Activated naive CD4-positive, alpha-beta T cell treated with anti-CD3 and anti-CD28 coated beads, Interleukin-2, amount 10 ng/mL, durations not matched to agents 7 days and 5 days (primary cell): ENCODE results near the gene FRMD8.
"Not testable (repeated sequence)": the region's sequence is repeated elsewhere in the genome, so short reads cannot be mapped to it uniquely, and the experiment has no call there.

Experiments
- CTCF ChIA-PET: fragments of 350-600 bp; sonication (Branson Sonifier 250); formaldehyde crosslinking; loops from one replicate; lab custom pipeline; 2021; ENCODE audit warnings: antibody characterized with exemption; lab: Charles Lee
- DNase-seq: peaks from one replicate; pipeline ENCODE4 v3.0.0-alpha.2; 2020
- H3K27ac Mint-ChIP-seq: one replicate; pipeline ENCODE4 v1.8.0; 2021; ENCODE audit warnings: mild to moderate bottlenecking, moderate library complexity, mixed read lengths
- H3K27me3 Mint-ChIP-seq: one replicate; pipeline ENCODE4 v1.8.0; 2021; ENCODE audit warnings: mild to moderate bottlenecking, mixed read lengths
- H3K36me3 Mint-ChIP-seq: one replicate; pipeline ENCODE4 v1.8.0; 2021; ENCODE audit warnings: mixed read lengths
- H3K4me1 Mint-ChIP-seq: one replicate; pipeline ENCODE4 v1.8.0; 2021; ENCODE audit warnings: mixed read lengths
- H3K4me3 Mint-ChIP-seq: one replicate; pipeline ENCODE4 v1.8.0; 2021; ENCODE audit warnings: mild to moderate bottlenecking, moderate library complexity, mixed read lengths
- H3K9me3 Mint-ChIP-seq: one replicate; pipeline ENCODE4 v1.8.0; 2021; ENCODE audit warnings: mixed read lengths

Gene FRMD8

GRCh38 chr11:65438257-65439151 is 52.1 kb downstream of the FRMD8 start:
- CTCF ChIA-PET: no interaction called here
- no peak for DNase-seq
- Mint-ChIP-seq H3K27ac (peak overlapping the region; percentile 51), H3K4me3 (no peak overlapping the region), H3K4me1 (peaks cover 85% of the 10 kb centered on the region), H3K9me3 (no peaks in the 10 kb centered on the region), H3K36me3 (peaks cover 66% of the 10 kb centered on the region), H3K27me3 (no peaks in the 10 kb centered on the region)

GRCh38 chr11:65439331-65440181 is 53.1 kb downstream of the FRMD8 start:
- Mint-ChIP-seq H3K4me1 (peaks cover 82% of the 10 kb centered on the region), H3K36me3 (peaks cover 65% of the 10 kb centered on the region), H3K27ac (peak overlapping the region; percentile 91), H3K9me3 (no peaks in the 10 kb centered on the region), H3K27me3 (no peaks in the 10 kb centered on the region), H3K4me3 (no peak overlapping the region)
- CTCF ChIA-PET: no interaction called here
- DNase-seq: no peak

- DNase-seq: no peak
- peaks cover 56% of the 10 kb centered on the region for H3K36me3 Mint-ChIP-seq
- H3K4me3 Mint-ChIP-seq: peak overlapping the region; percentile 41
- peaks cover 72% of the 10 kb centered on the region for H3K4me1 Mint-ChIP-seq
- no peaks in the 10 kb centered on the region for H3K9me3 Mint-ChIP-seq
- CTCF ChIA-PET: no interaction called here
- no peaks in the 10 kb centered on the region for H3K27me3 Mint-ChIP-seq
- peak overlapping the region; percentile 91 for H3K27ac Mint-ChIP-seq
Measured at GRCh38 chr11:65440831-65441499, 54.5 kb downstream of the FRMD8 start.

GRCh38 chr11:65442842-65443331 is 56.5 kb downstream of the FRMD8 start:
- no peak for DNase-seq
- peaks cover 58% of the 10 kb centered on the region for H3K4me1 Mint-ChIP-seq
- no peak overlapping the region for H3K4me3 Mint-ChIP-seq

GRCh38 chr11:65444314-65445051 is 58.0 kb downstream of the FRMD8 start:
- peaks cover 2% of the 10 kb centered on the region for H3K9me3 Mint-ChIP-seq
- CTCF ChIA-PET: no interaction called here
- H3K4me3 Mint-ChIP-seq: no peak overlapping the region
- peaks cover 28% of the 10 kb centered on the region for H3K36me3 Mint-ChIP-seq
- H3K27me3 Mint-ChIP-seq: peaks cover 4% of the 10 kb centered on the region
- H3K27ac Mint-ChIP-seq: peak overlapping the region; percentile 83
- DNase-seq: no peak
- peaks cover 45% of the 10 kb centered on the region for H3K4me1 Mint-ChIP-seq

More at GRCh38 chr11:65442842-65443331, 56.5 kb downstream of the FRMD8 start:
- Mint-ChIP-seq H3K27me3 (no peaks in the 10 kb centered on the region), H3K9me3 (no peaks in the 10 kb centered on the region), H3K36me3 (peaks cover 39% of the 10 kb centered on the region), H3K27ac (peak overlapping the region; percentile 77)
- CTCF ChIA-PET: no interaction called here

- Mint-ChIP-seq H3K27me3 (peaks cover 4% of the 10 kb centered on the region), H3K4me1 (peaks cover 38% of the 10 kb centered on the region), H3K36me3 (peaks cover 26% of the 10 kb centered on the region), H3K27ac (peak overlapping the region; percentile 83), H3K4me3 (no peak overlapping the region), H3K9me3 (peaks cover 2% of the 10 kb centered on the region)
- no peak for DNase-seq
- CTCF ChIA-PET: no interaction called here
Measured at GRCh38 chr11:65445101-65445603, 58.7 kb downstream of the FRMD8 start.

GRCh38 chr11:65445604-65446445 is 59.4 kb downstream of the FRMD8 start:
- Mint-ChIP-seq H3K4me1 (peaks cover 32% of the 10 kb centered on the region), H3K36me3 (peaks cover 25% of the 10 kb centered on the region), H3K9me3 (peaks cover 2% of the 10 kb centered on the region), H3K27ac (peak overlapping the region; percentile 78), H3K4me3 (no peak overlapping the region), H3K27me3 (peaks cover 4% of the 10 kb centered on the region)
- CTCF ChIA-PET: no interaction called here
- no peak for DNase-seq

- no peak for DNase-seq
- Mint-ChIP-seq H3K27ac (peak overlapping the region; percentile 78), H3K36me3 (peaks cover 20% of the 10 kb centered on the region), H3K27me3 (peaks cover 4% of the 10 kb centered on the region), H3K4me3 (no peak overlapping the region), H3K9me3 (peaks cover 2% of the 10 kb centered on the region), H3K4me1 (peaks cover 25% of the 10 kb centered on the region)
- CTCF ChIA-PET: no interaction called here
Measured at GRCh38 chr11:65446446-65447277, 60.2 kb downstream of the FRMD8 start.

GRCh38 chr11:65448074-65448417 is 61.6 kb downstream of the FRMD8 start:
- Mint-ChIP-seq H3K36me3 (peaks cover 16% of the 10 kb centered on the region), H3K27me3 (peaks cover 4% of the 10 kb centered on the region), H3K9me3 (peaks cover 2% of the 10 kb centered on the region), H3K4me3 (no peak overlapping the region), H3K4me1 (peaks cover 11% of the 10 kb centered on the region), H3K27ac (peak overlapping the region; percentile 49)
- CTCF ChIA-PET: no interaction called here
- DNase-seq: no peak

- no peak for DNase-seq
- CTCF ChIA-PET: no interaction called here
- H3K4me1 Mint-ChIP-seq: peaks cover 8% of the 10 kb centered on the region
- H3K4me3 Mint-ChIP-seq: no peak overlapping the region
- peaks cover 11% of the 10 kb centered on the region for H3K36me3 Mint-ChIP-seq
- no peak overlapping the region for H3K27ac Mint-ChIP-seq
- peaks cover 4% of the 10 kb centered on the region for H3K27me3 Mint-ChIP-seq
- H3K9me3 Mint-ChIP-seq: peaks cover 2% of the 10 kb centered on the region
Measured at GRCh38 chr11:65448418-65449105, 62.1 kb downstream of the FRMD8 start.

- CTCF ChIA-PET, H3K4me3 Mint-ChIP-seq, H3K27ac Mint-ChIP-seq, H3K9me3 Mint-ChIP-seq, DNase-seq, H3K36me3 Mint-ChIP-seq: not testable (repeated sequence)
- H3K27me3 Mint-ChIP-seq: peaks cover 12% of the 10 kb centered on the region
- H3K4me1 Mint-ChIP-seq: peaks cover 21% of the 10 kb centered on the region
Measured at GRCh38 chr11:65451301-65451700, 64.9 kb downstream of the FRMD8 start.

- H3K36me3 Mint-ChIP-seq, H3K4me3 Mint-ChIP-seq, H3K9me3 Mint-ChIP-seq, CTCF ChIA-PET, H3K27ac Mint-ChIP-seq, DNase-seq: not testable (repeated sequence)
- Mint-ChIP-seq H3K4me1 (peaks cover 27% of the 10 kb centered on the region), H3K27me3 (peaks cover 12% of the 10 kb centered on the region)
Measured at GRCh38 chr11:65452259-65452658, 65.8 kb downstream of the FRMD8 start.
